Glutamatergic neuron (in vitro differentiated cells): ENCODE results near the gene TMEM132A. TPM values are rescaled to one million over a fixed set of nuclear protein-coding genes. Genes with fewer than 3 reads are reported as not detected.

Experiments
- DNase-seq: peaks from one replicate; pipeline ENCODE4 v3.0.0; 2022
- H3K27ac Mint-ChIP-seq: one replicate; pipeline ENCODE4 v1.8.0; 2020; ENCODE audit warnings: mild to moderate bottlenecking, mixed read lengths, inconsistent platforms; ENCODE audit not compliant: unreplicated experiment
- H3K27me3 Mint-ChIP-seq: one replicate; pipeline ENCODE4 v1.8.0; 2020; ENCODE audit warnings: mild to moderate bottlenecking, moderate library complexity, mixed read lengths, inconsistent platforms; ENCODE audit not compliant: unreplicated experiment
- H3K36me3 Mint-ChIP-seq: one replicate; pipeline ENCODE4 v1.8.0; 2020; ENCODE audit warnings: mild to moderate bottlenecking, mixed read lengths, inconsistent platforms; ENCODE audit not compliant: unreplicated experiment
- H3K4me1 Mint-ChIP-seq: one replicate; pipeline ENCODE4 v1.8.0; 2020; ENCODE audit warnings: mild to moderate bottlenecking, low read depth, mixed read lengths, inconsistent platforms; ENCODE audit not compliant: unreplicated experiment
- H3K4me3 Mint-ChIP-seq: one replicate; pipeline ENCODE4 v1.8.0; 2020; ENCODE audit warnings: mild to moderate bottlenecking, mixed read lengths, inconsistent platforms; ENCODE audit not compliant: unreplicated experiment
- H3K9me3 Mint-ChIP-seq: one replicate; pipeline ENCODE4 v1.8.0; 2020; ENCODE audit warnings: mild to moderate bottlenecking, moderate library complexity, mixed read lengths, inconsistent platforms; ENCODE audit not compliant: unreplicated experiment
- total RNA-seq: library from RNA; stranded (reverse); fragmentation: NEBNext Ultra II Directional; extraction: Animal tissue kit (Norgen Biotek cat#: 25700); gene quantifications from one replicate; pipeline ENCODE4 v1.2.1, GENCODE V29; 2021; ENCODE audit not compliant: unreplicated experiment
- TF ChIP-seq, protein P1 (sequence below): fragments of 200-600 bp; sonication (generic); IDR thresholded peaks from one replicate; pipeline ENCODE4 v1.5.0; 2021; ENCODE audit not compliant: partially characterized antibody, unreplicated experiment

TMEM132A gene
- total RNA-seq, 1 donor from 2014 or later: 664 TPM

DNA sequence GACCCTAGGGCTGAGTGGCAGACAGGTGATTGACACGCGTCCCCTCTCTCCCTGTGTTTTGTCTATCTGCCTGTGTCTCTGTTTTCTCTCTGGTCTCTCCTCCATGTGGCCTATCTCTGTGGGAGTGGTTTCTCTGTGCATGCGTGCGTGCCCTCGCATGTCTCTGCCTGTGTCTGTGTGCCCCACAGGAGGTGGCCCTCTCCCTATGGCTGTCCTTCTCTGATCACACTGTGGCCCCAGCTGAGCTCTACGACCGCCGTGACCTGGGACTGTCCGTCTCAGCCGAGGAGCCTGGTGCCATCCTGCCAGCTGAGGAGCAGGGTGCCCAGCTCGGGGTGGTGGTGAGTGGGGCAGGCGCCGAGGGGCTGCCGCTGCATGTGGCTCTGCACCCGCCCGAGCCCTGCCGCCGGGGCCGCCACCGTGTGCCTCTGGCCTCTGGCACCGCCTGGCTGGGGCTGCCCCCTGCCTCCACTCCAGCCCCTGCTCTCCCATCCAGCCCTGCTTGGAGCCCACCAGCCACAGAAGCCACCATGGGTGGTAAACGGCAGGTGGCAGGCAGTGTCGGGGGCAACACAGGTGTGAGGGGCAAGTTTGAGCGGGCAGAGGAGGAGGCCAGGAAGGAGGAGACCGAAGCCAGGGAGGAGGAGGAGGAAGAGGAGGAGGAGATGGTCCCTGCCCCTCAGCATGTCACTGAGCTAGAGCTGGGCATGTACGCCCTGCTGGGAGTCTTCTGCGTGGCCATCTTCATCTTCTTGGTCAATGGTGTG is 11.6 kb downstream of the TMEM132A start:
- Mint-ChIP-seq H3K36me3 (no peaks in the 10 kb centered on the region), H3K27ac (no peak overlapping the region), H3K9me3 (peaks cover 24% of the 10 kb centered on the region), H3K27me3 (peaks cover 23% of the 10 kb centered on the region), H3K4me3 (no peak overlapping the region), H3K4me1 (peaks cover 5% of the 10 kb centered on the region)
- TF ChIP-seq, protein P1, sequence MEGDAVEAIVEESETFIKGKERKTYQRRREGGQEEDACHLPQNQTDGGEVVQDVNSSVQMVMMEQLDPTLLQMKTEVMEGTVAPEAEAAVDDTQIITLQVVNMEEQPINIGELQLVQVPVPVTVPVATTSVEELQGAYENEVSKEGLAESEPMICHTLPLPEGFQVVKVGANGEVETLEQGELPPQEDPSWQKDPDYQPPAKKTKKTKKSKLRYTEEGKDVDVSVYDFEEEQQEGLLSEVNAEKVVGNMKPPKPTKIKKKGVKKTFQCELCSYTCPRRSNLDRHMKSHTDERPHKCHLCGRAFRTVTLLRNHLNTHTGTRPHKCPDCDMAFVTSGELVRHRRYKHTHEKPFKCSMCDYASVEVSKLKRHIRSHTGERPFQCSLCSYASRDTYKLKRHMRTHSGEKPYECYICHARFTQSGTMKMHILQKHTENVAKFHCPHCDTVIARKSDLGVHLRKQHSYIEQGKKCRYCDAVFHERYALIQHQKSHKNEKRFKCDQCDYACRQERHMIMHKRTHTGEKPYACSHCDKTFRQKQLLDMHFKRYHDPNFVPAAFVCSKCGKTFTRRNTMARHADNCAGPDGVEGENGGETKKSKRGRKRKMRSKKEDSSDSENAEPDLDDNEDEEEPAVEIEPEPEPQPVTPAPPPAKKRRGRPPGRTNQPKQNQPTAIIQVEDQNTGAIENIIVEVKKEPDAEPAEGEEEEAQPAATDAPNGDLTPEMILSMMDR: no peak
- DNase-seq: no peak

DNA sequence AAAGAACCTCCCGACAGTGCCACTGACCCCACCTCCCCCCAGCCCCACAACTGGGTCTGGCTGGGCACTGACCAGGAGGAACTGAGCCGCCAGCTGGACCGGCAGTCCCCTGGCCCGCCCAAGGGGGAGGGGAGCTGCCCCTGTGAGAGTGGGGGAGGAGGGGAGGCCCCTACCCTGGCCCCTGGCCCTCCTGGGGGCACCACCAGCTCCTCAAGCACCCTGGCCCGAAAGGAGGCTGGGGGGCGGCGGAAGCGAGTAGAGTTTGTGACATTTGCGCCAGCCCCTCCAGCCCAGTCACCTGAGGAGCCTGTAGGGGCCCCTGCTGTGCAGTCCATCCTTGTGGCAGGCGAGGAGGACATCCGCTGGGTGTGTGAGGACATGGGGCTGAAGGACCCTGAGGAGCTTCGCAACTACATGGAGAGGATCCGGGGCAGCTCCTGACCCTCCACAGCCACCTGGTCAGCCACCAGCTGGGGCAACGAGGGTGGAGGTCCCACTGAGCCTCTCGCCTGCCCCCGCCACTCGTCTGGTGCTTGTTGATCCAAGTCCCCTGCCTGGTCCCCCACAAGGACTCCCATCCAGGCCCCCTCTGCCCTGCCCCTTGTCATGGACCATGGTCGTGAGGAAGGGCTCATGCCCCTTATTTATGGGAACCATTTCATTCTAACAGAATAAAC is 12.3 kb downstream of the TMEM132A start:
- H3K27ac Mint-ChIP-seq: no peak overlapping the region
- peaks cover 9% of the 10 kb centered on the region for H3K4me1 Mint-ChIP-seq
- peaks cover 25% of the 10 kb centered on the region for H3K9me3 Mint-ChIP-seq
- no peaks in the 10 kb centered on the region for H3K36me3 Mint-ChIP-seq
- no peak overlapping the region for H3K4me3 Mint-ChIP-seq
- TF ChIP-seq, protein P1: no peak
- DNase-seq: no peak
- H3K27me3 Mint-ChIP-seq: peaks cover 29% of the 10 kb centered on the region

DNA sequence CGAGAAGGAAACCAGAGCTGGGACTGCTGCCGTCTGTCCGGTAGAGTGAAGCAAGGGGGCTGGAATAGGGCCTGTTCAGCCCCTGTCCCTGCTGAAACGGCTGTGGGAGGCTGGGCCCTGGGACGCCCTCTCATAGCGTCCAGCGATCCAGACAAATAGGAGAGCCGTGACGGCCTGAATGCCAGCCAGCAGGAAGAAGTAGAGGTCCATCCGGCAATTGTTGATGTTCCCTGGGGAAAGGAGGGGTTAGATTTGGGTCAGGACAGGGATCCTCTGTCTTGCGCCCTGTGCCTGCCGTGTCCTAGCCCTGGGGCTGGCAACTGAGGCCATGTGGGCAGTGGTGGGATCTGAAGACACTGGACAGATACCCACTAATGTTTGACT is 12.9 kb downstream of the TMEM132A start:
- DNase-seq: no peak
- Mint-ChIP-seq H3K36me3 (no peaks in the 10 kb centered on the region), H3K27me3 (peaks cover 29% of the 10 kb centered on the region), H3K9me3 (peaks cover 25% of the 10 kb centered on the region), H3K4me3 (no peak overlapping the region), H3K27ac (no peak overlapping the region), H3K4me1 (peaks cover 14% of the 10 kb centered on the region)
- TF ChIP-seq, protein P1: no peak

DNA sequence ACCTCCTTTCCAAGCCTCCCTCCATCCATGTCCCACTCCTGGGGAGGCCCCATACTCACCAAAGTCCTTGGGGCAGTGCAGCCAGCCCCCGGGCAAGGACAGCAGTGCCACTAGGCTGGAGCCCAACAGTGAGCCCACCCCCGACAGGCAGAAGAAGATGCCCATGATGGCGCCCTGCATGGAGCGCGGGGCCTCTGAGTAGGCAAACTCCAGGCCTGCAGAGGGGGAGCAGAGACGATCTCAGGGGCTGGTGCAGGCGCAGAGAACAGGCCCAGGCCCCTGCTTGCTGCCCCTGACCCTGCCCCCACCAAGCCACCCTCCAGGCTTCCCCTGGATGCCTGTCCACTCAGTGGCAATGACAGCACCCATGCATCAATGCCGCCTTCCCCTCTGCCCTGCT is 13.6 kb downstream of the TMEM132A start:
- no peak overlapping the region for H3K4me3 Mint-ChIP-seq
- no peak overlapping the region for H3K27ac Mint-ChIP-seq
- TF ChIP-seq, protein P1: no peak
- H3K4me1 Mint-ChIP-seq: peaks cover 21% of the 10 kb centered on the region
- no peaks in the 10 kb centered on the region for H3K36me3 Mint-ChIP-seq
- peaks cover 25% of the 10 kb centered on the region for H3K9me3 Mint-ChIP-seq
- H3K27me3 Mint-ChIP-seq: peaks cover 31% of the 10 kb centered on the region
- no peak for DNase-seq

DNA sequence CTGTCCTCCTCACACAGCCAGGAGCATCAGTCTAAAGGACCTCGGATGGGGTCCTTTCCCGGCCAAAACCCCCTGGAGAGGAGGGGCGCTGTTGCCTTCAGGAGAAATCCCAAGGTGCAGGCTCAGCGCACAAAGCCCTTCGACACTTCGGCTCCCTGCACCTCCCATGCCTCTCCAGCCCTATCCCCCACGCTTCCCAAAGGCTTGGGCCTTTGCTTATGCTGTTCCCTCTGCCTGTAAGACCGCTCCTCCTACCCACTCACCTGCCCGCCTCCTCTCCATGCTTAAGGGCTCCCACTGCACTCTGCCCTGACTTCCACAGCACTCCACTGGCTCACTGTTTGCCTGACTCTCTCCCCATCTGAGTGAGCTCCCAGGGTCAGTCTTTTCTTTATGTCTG is 14.2 kb downstream of the TMEM132A start:
- H3K36me3 Mint-ChIP-seq: no peaks in the 10 kb centered on the region
- H3K27me3 Mint-ChIP-seq: peaks cover 31% of the 10 kb centered on the region
- peaks cover 23% of the 10 kb centered on the region for H3K9me3 Mint-ChIP-seq
- peaks cover 23% of the 10 kb centered on the region for H3K4me1 Mint-ChIP-seq
- H3K27ac Mint-ChIP-seq: no peak overlapping the region
- TF ChIP-seq, protein P1: no peak
- no peak for DNase-seq
- no peak overlapping the region for H3K4me3 Mint-ChIP-seq
